Stimulated activated CD4-positive, alpha-beta T cell treated with anti-CD3 and anti-CD28 coated beads, Interleukin-4, amount 100 ng/mL, for 48 hours (primary cell): ENCODE data around the gene FAF1.
"Not testable (repeated sequence)": the region's sequence is repeated elsewhere in the genome, so short reads cannot be mapped to it uniquely, and the experiment has no call there.

Source experiments
- DNase-seq, 2 donors: peaks; one replicate each; pipeline ENCODE4 v3.0.0-alpha.2; 2020; ENCODE audit warnings: low read depth in 2 of 2

Gene FAF1

GRCh38 chr1:50775740-50776139 lies 184.3 kb downstream of the FAF1 start:
- no peak for DNase-seq

GRCh38 chr1:50774759-50775351 lies 185.2 kb downstream of the FAF1 start:
- no peak for DNase-seq

DNA sequence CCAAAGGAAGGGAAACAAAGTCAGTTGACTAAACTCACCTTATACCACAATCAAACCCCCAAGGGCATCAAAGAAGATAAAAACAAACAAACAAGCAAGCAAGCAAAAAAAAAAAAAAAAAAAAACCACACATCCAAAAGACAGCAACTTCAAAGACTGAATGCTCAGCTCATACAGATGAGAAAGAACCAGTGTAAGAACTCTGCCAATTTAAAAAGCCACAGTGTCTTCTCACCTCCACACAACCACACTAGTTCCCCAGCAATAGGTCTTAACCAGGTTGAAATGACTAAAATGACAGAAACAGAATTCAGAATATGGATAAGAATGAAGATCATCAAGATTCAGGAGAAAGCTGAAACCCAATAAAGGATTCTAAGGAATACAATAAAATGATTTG lies 193.4 kb downstream of the FAF1 start:
- DNase-seq: no peak

GRCh38 chr1:50756543-50756942 lies 203.5 kb downstream of the FAF1 start:
- DNase-seq: not testable (repeated sequence)

DNA sequence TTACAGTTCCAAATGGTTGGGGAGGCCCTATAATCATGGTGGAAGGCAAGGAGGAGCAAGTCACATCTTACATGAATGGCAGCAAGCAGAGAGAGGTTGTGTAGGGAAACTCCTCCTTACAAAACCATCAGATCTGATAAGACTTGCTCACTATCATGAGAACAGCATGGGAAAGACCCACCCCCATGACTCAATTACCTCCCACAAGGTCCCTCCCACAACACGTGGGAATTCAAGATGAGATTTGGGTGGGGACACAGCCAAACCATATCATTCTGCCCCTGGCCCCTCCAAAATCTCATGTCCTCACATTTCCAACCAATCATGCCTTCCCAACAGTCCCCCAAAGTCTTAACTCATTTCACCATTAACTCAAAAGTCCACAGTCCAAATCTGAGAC lies 205.3 kb downstream of the FAF1 start:
- DNase-seq: not testable (repeated sequence)

DNA sequence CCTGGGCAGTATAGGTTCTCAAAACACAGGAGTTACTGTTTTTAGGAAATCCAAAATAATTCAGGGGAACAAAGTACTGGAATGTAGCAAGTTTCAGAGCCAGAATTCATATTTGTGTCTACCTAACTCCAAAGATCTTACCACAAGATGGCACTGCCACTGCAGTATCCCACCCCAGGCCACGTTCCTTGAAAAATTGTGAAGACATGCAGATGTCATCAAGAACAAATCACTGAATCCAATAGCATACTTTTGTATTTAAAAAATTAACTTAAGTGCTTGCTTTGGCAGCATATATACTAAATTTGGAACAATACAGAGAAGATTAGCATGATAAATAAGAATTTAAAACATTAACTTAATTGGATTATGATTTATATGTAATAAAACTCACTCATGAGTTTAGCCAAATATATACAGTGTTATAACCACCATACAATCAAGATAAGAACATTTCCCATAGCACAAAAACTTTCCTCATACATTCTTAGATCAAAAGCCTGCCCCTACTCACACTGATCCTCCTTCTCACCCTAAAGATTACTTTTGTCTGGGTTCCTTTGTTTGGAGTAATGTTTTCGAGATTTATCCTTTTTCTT lies 209.9 kb downstream of the FAF1 start:
- DNase-seq: no peak

DNA sequence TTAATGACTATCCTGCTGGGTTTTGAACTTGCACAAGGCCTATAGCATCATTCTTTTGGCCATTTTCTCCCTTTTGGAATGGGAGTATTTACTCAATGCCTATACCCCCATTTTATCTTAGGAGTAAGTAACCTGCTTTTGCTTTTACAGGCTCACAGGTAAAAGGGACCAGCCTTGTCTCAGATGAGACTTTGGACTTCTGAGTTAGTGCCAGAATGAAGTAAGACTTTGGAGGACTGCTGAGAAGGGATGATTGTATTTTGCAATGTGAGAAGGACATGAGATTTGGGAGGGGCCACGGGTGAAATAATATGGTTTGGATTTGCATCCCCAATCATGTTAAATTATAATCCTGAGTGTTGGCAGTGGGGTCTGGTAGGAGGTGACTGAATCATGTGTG lies 212.7 kb downstream of the FAF1 start:
- no peak for DNase-seq

DNA sequence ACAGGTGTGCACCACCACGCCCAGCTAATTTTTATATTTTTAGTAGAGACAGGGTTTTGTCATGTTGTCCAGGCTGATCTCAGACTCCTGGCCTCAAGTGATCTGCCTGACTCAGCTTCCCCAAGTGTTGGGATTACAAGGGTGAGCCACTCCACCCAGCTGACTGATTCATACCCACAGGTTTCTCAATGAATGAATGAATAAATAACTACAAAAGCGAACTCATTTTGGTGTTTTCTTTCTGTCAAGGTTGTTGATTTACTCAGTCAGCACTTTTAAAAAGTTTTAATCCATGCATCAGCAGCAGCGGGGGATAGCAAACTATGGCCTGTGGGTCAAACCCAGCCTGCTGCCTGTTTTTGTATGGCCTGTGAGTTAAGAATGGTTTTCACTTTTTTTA lies 217.5 kb downstream of the FAF1 start:
- no peak for DNase-seq

DNA sequence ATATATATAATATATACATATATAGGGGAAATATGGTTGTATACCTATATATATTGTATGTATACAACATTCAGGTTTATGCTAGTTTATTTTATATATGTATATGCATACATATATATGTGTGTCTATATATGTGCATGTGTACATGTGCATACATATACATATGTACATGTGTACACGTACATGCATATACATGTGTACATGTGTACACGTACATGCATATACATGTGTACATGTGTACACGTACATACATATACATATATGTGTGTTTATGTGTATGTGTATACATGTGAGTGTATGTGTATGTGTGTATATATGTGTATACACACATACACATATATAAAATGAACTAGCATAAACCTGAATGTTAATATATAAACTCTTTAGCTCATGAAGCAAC lies 220.9 kb downstream of the FAF1 start:
- no peak for DNase-seq

- no peak for DNase-seq
These were observed 224.6 kb downstream of the FAF1 start for GRCh38 chr1:50735443-50735842.

GRCh38 chr1:50727578-50727977 lies 232.5 kb downstream of the FAF1 start:
- DNase-seq: not testable (repeated sequence)

DNA sequence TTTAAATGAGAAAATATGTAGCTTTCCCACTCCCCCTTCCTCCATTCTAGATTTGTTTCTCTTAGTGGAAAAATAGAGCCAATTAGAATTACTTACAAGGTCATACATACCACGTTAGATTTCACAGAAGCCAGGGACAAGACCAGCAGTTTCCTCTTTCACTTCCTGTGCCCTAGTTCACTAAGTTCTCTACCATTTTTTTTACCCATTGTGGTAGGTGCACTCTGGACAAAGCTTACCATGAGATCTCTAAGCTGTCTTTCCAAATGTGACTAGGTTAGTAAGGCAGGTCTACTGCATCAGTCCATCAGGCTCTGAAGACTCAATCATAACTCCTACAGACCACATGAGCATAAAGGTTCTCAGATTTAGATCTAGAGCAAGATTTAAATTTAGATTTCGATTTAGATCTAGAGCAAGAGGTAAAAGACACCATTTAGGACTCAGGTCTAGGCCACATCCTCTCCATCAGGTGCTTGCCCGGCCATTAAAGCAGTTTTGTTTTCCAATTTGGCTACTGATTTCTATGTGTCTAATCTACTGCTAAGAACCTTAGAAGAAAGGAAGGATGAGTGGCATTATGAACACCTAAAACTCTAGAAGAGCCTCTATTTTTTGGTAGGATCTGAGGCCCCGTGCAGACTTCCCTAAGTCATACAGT lies 235.3 kb downstream of the FAF1 start:
- DNase-seq: no peak

GRCh38 chr1:50720457-50721053 lies 239.5 kb downstream of the FAF1 start:
- DNase-seq: no peak

- DNase-seq: no peak
These were observed 240.9 kb downstream of the FAF1 start for GRCh38 chr1:50719126-50719525.

GRCh38 chr1:50717327-50717726 lies 242.7 kb downstream of the FAF1 start:
- DNase-seq: no peak

GRCh38 chr1:50716455-50716854 lies 243.6 kb downstream of the FAF1 start:
- not testable (repeated sequence) for DNase-seq

- DNase-seq: no peak
These were observed 250.0 kb downstream of the FAF1 start for GRCh38 chr1:50710099-50710498.

- DNase-seq: no peak
These were observed 252.2 kb downstream of the FAF1 start for GRCh38 chr1:50707824-50708223.

- DNase-seq: no peak
These were observed 254.4 kb downstream of the FAF1 start for GRCh38 chr1:50705699-50706098.

DNA sequence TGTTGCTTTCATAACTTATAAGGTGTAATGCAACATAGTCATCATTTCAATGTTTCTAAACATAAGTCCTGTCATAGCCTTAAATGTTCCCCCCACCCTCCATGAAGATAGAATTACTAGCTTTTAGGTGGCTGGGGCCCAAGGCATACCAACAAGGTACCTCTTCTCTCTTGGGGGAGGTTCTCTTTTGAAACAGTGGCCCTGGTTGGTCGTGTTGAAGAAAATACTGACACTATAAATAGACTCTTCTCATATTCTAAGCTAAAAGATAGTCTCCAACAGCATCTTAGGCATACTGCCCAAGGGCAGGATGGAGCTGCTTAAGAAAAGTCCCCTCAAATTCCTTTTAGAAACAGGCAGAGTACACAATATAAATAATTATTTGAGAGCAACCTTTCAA lies 255.0 kb downstream of the FAF1 start:
- no peak for DNase-seq

- no peak for DNase-seq
These were observed 255.9 kb downstream of the FAF1 start for GRCh38 chr1:50704126-50704525.

GRCh38 chr1:50703240-50703639 lies 256.8 kb downstream of the FAF1 start:
- no peak for DNase-seq

DNA sequence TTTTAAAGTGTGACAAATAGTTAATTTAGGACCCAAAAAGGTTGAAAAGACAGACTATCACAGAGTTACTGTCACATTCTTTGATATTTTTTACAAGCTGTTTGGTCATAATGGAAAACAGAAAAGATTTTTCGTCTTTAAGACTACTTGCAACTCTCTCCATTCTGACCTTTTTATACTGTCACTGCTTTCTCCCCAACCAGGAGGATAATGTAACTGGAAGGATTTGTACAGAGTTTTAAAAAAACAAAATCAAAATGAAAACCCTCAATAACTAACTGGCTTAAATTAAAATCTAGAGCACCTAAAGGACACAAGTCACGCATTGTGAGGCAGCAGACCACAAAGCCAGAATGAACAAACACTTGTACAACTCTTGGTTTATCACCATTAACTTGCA lies 257.7 kb downstream of the FAF1 start:
- no peak for DNase-seq
